Prostate gland (tissue), 2 donors: ENCODE data around the gene PLXNC1.

Experiments used
- POLR2A ChIP-seq: fragments of 450-650 bp; IDR thresholded peaks from one replicate; pipeline ENCODE4 v1.6.1; 2016; ENCODE audit warnings: antibody characterized with exemption, mild to moderate bottlenecking
- POLR2AphosphoS5 ChIP-seq: sonication (generic); formaldehyde crosslinking; IDR thresholded peaks from one replicate; pipeline ENCODE4 v1.6.1; 2017; ENCODE audit warnings: antibody characterized with exemption
- TF ChIP-seq, protein P1 (sequence below), 4 experiments: fragments of 200-600 bp in 2 of 4; fragments of 450-650 bp in 2 of 4; sonication (generic) in 2 of 4; IDR thresholded peaks; 1 replicate in 3 of 4; 2 replicates in 1 of 4; pipeline ENCODE4 v1.5.1; 2016 to 2019; ENCODE audit warnings: antibody characterized with exemption in 4 of 4, mild to moderate bottlenecking in 2 of 4, moderate library complexity in 2 of 4

DNA sequence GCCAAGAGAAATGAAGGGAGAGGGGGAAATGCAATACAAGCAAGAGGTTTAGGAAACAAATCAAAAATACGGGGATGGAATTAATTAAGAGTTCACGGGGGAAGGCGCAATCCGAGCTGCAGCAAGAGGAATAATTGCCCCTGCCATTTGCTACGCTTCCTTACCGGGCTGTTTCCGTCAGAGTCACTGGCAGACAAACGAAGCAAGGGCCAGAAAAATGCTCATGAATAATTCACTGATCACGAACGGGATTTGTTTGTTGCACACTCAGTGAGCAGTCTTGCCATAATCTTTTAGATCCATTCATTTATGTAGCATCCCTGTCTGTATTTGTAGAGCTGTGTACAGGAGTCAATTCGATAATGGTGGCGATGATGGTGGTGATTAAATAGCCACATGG lies 39.0 kb downstream of the PLXNC1 start:
- TF ChIP-seq, protein P1, sequence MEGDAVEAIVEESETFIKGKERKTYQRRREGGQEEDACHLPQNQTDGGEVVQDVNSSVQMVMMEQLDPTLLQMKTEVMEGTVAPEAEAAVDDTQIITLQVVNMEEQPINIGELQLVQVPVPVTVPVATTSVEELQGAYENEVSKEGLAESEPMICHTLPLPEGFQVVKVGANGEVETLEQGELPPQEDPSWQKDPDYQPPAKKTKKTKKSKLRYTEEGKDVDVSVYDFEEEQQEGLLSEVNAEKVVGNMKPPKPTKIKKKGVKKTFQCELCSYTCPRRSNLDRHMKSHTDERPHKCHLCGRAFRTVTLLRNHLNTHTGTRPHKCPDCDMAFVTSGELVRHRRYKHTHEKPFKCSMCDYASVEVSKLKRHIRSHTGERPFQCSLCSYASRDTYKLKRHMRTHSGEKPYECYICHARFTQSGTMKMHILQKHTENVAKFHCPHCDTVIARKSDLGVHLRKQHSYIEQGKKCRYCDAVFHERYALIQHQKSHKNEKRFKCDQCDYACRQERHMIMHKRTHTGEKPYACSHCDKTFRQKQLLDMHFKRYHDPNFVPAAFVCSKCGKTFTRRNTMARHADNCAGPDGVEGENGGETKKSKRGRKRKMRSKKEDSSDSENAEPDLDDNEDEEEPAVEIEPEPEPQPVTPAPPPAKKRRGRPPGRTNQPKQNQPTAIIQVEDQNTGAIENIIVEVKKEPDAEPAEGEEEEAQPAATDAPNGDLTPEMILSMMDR (IDR thresholded peaks at IDR 0.05) = no peak
- TF ChIP-seq POLR2AphosphoS5 (no peak), POLR2A (no peak)
